HepG2 (cell line): Measurements from ENCODE around the gene PRR19. TPM values are rescaled to one million over a fixed set of nuclear protein-coding genes. Genes with fewer than 3 reads are reported as not detected.
A peak's percentile ranks its signal among the peaks of the same experiment; 100 is the strongest.

Experiments used
- KDM3A ChIP-seq: IDR thresholded peaks from 2 replicates; pipeline ENCODE4 v1.6.1; 2018; ENCODE audit warnings: low read depth, missing compliant biosample characterization
- KDM5B ChIP-seq: sonication (generic); formaldehyde crosslinking; IDR thresholded peaks from 2 replicates; pipeline ENCODE4 v1.4.0; 2020; ENCODE audit warnings: missing genetic modification reagents, mild to moderate bottlenecking, borderline replicate concordance
- NFATC3 ChIP-seq: sonication (generic); formaldehyde crosslinking; IDR thresholded peaks from 2 replicates; pipeline ENCODE4 v1.5.1; 2020; ENCODE audit warnings: mild to moderate bottlenecking, missing genetic modification reagents
- NPAS2 ChIP-seq: sonication (generic); formaldehyde crosslinking; IDR thresholded peaks from 2 replicates; pipeline ENCODE4 v1.8.0; 2022; ENCODE audit warnings: mild to moderate bottlenecking, missing genetic modification reagents, borderline replicate concordance
- RBAK ChIP-seq: sonication (generic); formaldehyde crosslinking; IDR thresholded peaks from 2 replicates; pipeline ENCODE4 v1.5.1; 2020; ENCODE audit warnings: mild to moderate bottlenecking, missing genetic modification reagents
- SNRNP70 ChIP-seq: fragments of 200-400 bp; formaldehyde crosslinking; IDR thresholded peaks from 2 replicates; pipeline ENCODE4 v1.6.1; 2017; ENCODE audit warnings: mild to moderate bottlenecking, low read depth, low read length, moderate library complexity
- ZNF343 ChIP-seq: sonication (generic); formaldehyde crosslinking; IDR thresholded peaks from 2 replicates; pipeline ENCODE4 v1.4.0; 2020; ENCODE audit warnings: mild to moderate bottlenecking, missing genetic modification reagents
- ZNF484 ChIP-seq: sonication (generic); formaldehyde crosslinking; IDR thresholded peaks from 2 replicates; pipeline ENCODE4 v1.5.1; 2020; ENCODE audit warnings: mild to moderate bottlenecking, low read depth, missing genetic modification reagents, borderline replicate concordance
- ZNF713 ChIP-seq: sonication (generic); formaldehyde crosslinking; IDR thresholded peaks from 2 replicates; pipeline ENCODE4 v1.4.0; 2020; ENCODE audit warnings: mild to moderate bottlenecking, missing genetic modification reagents
- polyA plus RNA-seq, 8 experiments: library from polyadenylated mRNA; depleted of rRNA in 3 of 8; stranded (reverse) in 7 of 8; unstranded in 1 of 8; fragments of >200 nt; fragmentation: Illumina TruSeq in 4 of 8; extraction: Trizol in 4 of 8; gene quantifications; 2 replicates each; pipeline versions ENCODE4 v1.2.1 to v1.2.3, GENCODE V29; 2011 to 2016; ENCODE audit warnings: low read depth in 4 of 8, missing spikeins in 1 of 8, mixed read lengths in 1 of 8; ENCODE audit not compliant: insufficient read depth in 1 of 8
- total RNA-seq, 5 experiments: library from RNA; depleted of rRNA; stranded (reverse); fragments of >200 nt; fragmentation: Illumina TruSeq; extraction: Trizol; gene quantifications; 2 replicates each; pipeline ENCODE4 v1.2.3, GENCODE V29; 2016; ENCODE audit warnings: low read depth in 1 of 5
- TF ChIP-seq, protein P1 (sequence below): IDR thresholded peaks from 2 replicates; pipeline ENCODE4 v1.6.1; 2018; ENCODE audit warnings: missing genetic modification reagents
- TF ChIP-seq, protein P2 (sequence below): sonication (generic); formaldehyde crosslinking; IDR thresholded peaks from 2 replicates; pipeline ENCODE4 v1.4.0; 2020; ENCODE audit warnings: missing genetic modification reagents
- TF ChIP-seq, protein P3 (sequence below): sonication (generic); formaldehyde crosslinking; IDR thresholded peaks from 2 replicates; pipeline ENCODE4 v1.5.0; 2020; ENCODE audit warnings: missing genetic modification reagents, mild to moderate bottlenecking, borderline replicate concordance
- TF ChIP-seq, protein P4 (sequence below): sonication (generic); formaldehyde crosslinking; IDR thresholded peaks from 2 replicates; pipeline ENCODE4 v1.5.0; 2020; ENCODE audit warnings: mild to moderate bottlenecking, missing genetic modification reagents
- TF ChIP-seq, protein P5 (sequence below): sonication (generic); formaldehyde crosslinking; IDR thresholded peaks from 2 replicates; pipeline ENCODE4 v1.9.0; 2021; ENCODE audit warnings: missing genetic modification reagents, borderline replicate concordance
- TF ChIP-seq, protein P6 (sequence below): sonication (generic); formaldehyde crosslinking; IDR thresholded peaks from 2 replicates; pipeline ENCODE4 v1.4.0; 2020; ENCODE audit warnings: mild to moderate bottlenecking, missing genetic modification reagents

PRR19 gene
- total and polyA plus RNA-seq, 2 of the 13 experiments (the other 11 are each of a cell fraction or from before 2014, with no cell fraction given), result 0.21 to 0.33 TPM

DNA sequence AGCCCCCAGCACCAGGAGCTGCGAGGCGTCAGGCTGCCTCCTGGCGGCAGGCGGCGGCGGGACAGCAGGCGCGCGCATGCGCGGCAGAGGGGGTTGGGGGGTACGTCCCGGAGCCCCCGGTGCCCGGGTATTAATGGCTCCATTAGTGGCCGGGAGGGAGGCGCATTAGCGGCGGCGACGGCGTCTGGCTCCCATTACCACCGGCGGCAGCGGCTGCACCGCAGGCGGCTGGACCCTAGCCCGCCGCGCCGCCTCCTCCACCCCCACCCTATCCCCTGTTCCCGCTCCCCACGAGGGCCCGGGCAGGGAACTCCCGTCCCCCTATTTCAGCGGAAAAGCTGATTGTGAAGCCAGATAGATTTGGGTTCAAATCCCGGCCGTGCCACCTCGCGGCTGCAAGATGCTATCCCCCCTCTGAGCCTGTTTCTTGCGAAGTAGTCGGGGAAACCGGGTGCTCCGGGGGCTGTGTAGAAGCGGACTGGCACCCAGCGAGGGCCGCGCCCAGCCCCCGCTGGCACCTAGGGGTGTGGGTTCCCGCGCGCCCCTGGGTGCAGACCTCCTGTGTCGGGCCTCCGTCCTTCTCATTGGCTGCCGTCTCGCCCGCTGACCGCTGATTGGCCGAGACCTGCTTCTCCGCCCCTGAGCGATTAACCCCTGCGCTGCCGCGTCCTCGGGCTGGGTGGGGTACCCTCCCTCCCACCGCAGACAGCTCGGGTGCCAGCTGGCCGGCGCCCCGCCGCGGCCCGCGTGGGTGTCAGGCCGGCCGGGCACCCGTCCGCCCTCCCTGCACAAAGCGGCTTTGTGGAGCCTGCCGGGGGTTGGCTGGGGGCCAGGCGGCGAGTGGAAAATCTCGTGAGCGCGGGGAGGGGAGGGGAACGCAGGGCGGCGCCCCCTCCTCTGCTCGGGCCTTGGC is 21.8 kb upstream of the PRR19 start (continued):
- TF ChIP-seq, protein P1, sequence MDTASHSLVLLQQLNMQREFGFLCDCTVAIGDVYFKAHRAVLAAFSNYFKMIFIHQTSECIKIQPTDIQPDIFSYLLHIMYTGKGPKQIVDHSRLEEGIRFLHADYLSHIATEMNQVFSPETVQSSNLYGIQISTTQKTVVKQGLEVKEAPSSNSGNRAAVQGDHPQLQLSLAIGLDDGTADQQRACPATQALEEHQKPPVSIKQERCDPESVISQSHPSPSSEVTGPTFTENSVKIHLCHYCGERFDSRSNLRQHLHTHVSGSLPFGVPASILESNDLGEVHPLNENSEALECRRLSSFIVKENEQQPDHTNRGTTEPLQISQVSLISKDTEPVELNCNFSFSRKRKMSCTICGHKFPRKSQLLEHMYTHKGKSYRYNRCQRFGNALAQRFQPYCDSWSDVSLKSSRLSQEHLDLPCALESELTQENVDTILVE (CRISPR knock-in tag), result no peak; the same call in 1 of the 2 replicates
- peak; percentile 70 for TF ChIP-seq KDM5B (CRISPR knock-in tag)
- TF ChIP-seq, protein P2, sequence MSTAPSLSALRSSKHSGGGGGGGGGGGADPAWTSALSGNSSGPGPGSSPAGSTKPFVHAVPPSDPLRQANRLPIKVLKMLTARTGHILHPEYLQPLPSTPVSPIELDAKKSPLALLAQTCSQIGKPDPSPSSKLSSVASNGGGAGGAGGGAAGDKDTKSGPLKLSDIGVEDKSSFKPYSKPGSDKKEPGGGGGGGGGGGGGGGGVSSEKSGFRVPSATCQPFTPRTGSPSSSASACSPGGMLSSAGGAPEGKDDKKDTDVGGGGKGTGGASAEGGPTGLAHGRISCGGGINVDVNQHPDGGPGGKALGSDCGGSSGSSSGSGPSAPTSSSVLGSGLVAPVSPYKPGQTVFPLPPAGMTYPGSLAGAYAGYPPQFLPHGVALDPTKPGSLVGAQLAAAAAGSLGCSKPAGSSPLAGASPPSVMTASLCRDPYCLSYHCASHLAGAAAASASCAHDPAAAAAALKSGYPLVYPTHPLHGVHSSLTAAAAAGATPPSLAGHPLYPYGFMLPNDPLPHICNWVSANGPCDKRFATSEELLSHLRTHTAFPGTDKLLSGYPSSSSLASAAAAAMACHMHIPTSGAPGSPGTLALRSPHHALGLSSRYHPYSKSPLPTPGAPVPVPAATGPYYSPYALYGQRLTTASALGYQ, result peak; percentile 26; the same call in 1 of the 2 replicates
- TF ChIP-seq ZNF343 (CRISPR knock-in tag), result peak; percentile 48; the same call in 1 of the 2 replicates
- no peak for TF ChIP-seq NFATC3
- TF ChIP-seq KDM3A, result no peak
- TF ChIP-seq SNRNP70, result no peak
- TF ChIP-seq RBAK (CRISPR knock-in tag), result no peak
- TF ChIP-seq, protein P3, sequence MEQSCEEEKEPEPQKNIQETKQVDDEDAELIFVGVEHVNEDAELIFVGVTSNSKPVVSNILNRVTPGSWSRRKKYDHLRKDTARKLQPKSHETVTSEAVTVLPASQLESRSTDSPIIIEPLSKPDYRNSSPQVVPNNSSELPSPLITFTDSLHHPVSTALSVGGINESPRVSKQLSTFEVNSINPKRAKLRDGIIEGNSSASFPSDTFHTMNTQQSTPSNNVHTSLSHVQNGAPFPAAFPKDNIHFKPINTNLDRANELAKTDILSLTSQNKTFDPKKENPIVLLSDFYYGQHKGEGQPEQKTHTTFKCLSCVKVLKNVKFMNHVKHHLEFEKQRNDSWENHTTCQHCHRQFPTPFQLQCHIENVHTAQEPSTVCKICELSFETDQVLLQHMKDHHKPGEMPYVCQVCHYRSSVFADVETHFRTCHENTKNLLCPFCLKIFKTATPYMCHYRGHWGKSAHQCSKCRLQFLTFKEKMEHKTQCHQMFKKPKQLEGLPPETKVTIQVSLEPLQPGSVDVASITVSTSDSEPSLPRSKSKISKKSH, result no peak
- TF ChIP-seq, protein P4, sequence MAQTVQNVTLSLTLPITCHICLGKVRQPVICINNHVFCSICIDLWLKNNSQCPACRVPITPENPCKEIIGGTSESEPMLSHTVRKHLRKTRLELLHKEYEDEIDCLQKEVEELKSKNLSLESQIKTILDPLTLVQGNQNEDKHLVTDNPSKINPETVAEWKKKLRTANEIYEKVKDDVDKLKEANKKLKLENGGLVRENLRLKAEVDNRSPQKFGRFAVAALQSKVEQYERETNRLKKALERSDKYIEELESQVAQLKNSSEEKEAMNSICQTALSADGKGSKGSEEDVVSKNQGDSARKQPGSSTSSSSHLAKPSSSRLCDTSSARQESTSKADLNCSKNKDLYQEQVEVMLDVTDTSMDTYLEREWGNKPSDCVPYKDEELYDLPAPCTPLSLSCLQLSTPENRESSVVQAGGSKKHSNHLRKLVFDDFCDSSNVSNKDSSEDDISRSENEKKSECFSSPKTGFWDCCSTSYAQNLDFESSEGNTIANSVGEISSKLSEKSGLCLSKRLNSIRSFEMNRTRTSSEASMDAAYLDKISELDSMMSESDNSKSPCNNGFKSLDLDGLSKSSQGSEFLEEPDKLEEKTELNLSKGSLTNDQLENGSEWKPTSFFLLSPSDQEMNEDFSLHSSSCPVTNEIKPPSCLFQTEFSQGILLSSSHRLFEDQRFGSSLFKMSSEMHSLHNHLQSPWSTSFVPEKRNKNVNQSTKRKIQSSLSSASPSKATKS (CRISPR knock-in tag), result no peak
- no peak for TF ChIP-seq ZNF713
- TF ChIP-seq, protein P5, sequence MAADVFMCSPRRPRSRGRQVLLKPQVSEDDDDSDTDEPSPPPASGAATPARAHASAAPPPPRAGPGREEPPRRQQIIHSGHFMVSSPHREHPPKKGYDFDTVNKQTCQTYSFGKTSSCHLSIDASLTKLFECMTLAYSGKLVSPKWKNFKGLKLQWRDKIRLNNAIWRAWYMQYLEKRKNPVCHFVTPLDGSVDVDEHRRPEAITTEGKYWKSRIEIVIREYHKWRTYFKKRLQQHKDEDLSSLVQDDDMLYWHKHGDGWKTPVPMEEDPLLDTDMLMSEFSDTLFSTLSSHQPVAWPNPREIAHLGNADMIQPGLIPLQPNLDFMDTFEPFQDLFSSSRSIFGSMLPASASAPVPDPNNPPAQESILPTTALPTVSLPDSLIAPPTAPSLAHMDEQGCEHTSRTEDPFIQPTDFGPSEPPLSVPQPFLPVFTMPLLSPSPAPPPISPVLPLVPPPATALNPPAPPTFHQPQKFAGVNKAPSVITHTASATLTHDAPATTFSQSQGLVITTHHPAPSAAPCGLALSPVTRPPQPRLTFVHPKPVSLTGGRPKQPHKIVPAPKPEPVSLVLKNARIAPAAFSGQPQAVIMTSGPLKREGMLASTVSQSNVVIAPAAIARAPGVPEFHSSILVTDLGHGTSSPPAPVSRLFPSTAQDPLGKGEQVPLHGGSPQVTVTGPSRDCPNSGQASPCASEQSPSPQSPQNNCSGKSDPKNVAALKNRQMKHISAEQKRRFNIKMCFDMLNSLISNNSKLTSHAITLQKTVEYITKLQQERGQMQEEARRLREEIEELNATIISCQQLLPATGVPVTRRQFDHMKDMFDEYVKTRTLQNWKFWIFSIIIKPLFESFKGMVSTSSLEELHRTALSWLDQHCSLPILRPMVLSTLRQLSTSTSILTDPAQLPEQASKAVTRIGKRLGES, result peak; percentile 47; the same call in 1 of the 2 replicates
- no peak for TF ChIP-seq ZNF484 (CRISPR knock-in tag)
- TF ChIP-seq, protein P6, sequence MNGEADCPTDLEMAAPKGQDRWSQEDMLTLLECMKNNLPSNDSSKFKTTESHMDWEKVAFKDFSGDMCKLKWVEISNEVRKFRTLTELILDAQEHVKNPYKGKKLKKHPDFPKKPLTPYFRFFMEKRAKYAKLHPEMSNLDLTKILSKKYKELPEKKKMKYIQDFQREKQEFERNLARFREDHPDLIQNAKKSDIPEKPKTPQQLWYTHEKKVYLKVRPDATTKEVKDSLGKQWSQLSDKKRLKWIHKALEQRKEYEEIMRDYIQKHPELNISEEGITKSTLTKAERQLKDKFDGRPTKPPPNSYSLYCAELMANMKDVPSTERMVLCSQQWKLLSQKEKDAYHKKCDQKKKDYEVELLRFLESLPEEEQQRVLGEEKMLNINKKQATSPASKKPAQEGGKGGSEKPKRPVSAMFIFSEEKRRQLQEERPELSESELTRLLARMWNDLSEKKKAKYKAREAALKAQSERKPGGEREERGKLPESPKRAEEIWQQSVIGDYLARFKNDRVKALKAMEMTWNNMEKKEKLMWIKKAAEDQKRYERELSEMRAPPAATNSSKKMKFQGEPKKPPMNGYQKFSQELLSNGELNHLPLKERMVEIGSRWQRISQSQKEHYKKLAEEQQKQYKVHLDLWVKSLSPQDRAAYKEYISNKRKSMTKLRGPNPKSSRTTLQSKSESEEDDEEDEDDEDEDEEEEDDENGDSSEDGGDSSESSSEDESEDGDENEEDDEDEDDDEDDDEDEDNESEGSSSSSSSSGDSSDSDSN (CRISPR knock-in tag), result no peak; the same call in 1 of the 2 replicates
- no peak for TF ChIP-seq NPAS2
